MCF 10A (cell line): Measurements from ENCODE around the gene DEDD. TPM values are rescaled to one million over a fixed set of nuclear protein-coding genes. Genes with fewer than 3 reads are reported as not detected.

Experiments used
- BruUV-seq: library from RNA; stranded (reverse); fragments of 400-500 nt; replicated peaks from 2 replicates; lab custom pipeline; 2021; lab: Mats Ljungman, UMichigan
- CTCF ChIA-PET: fragments of 300-600 bp; sonication (Branson Sonifier 250); formaldehyde crosslinking; extraction: SDS; loops from one replicate; lab custom pipeline; 2021; ENCODE audit warnings: antibody characterized with exemption, inconsistent platforms; lab: Yijun Ruan, JAX
- POLR2A ChIA-PET: fragments of 300-600, 350-650 bp; sonication (Branson Sonifier 250); formaldehyde crosslinking; extraction: SDS; loops from one replicate; lab custom pipeline; 2020; ENCODE audit warnings: antibody characterized with exemption, inconsistent platforms; lab: Yijun Ruan, JAX
- DNase-seq: peaks from one replicate; pipeline ENCODE4 v3.0.0-alpha.2; 2018; ENCODE audit not compliant: unreplicated experiment
- H3K27ac Mint-ChIP-seq: one replicate; pipeline ENCODE4 v1.8.0; 2022; ENCODE audit warnings: mild to moderate bottlenecking, low read depth, mixed read lengths; ENCODE audit not compliant: unreplicated experiment
- H3K27me3 Mint-ChIP-seq: one replicate; pipeline ENCODE4 v1.8.0; 2022; ENCODE audit warnings: mixed read lengths; ENCODE audit not compliant: insufficient read depth, unreplicated experiment
- H3K36me3 Mint-ChIP-seq: one replicate; pipeline ENCODE4 v1.8.0; 2022; ENCODE audit warnings: mild to moderate bottlenecking, moderate library complexity, mixed read lengths; ENCODE audit not compliant: insufficient read depth, unreplicated experiment
- H3K4me1 Mint-ChIP-seq: one replicate; pipeline ENCODE4 v1.8.0; 2022; ENCODE audit warnings: mixed read lengths; ENCODE audit not compliant: insufficient read depth, unreplicated experiment
- H3K4me3 Mint-ChIP-seq: one replicate; pipeline ENCODE4 v1.8.0; 2022; ENCODE audit warnings: mild to moderate bottlenecking, moderate library complexity, mixed read lengths; ENCODE audit not compliant: unreplicated experiment
- H3K9me3 Mint-ChIP-seq: one replicate; pipeline ENCODE4 v1.8.0; 2022; ENCODE audit warnings: mixed read lengths; ENCODE audit not compliant: unreplicated experiment
- intact Hi-C: fragments of 100-400 bp; cut with micrococcal nuclease; formaldehyde crosslinking; loops from 2 replicates; pipeline ENCODE4 v1.14.1; 2022
- total RNA-seq: library from RNA; stranded (reverse); gene quantifications from 2 replicates; pipeline ENCODE4 v1.2.3, GENCODE V29; 2022
- TF ChIP-seq, protein P1 (sequence below): fragments of 200-600 bp; IDR thresholded peaks from one replicate; pipeline ENCODE4 v1.8.0; 2022; ENCODE audit warnings: antibody characterized with exemption, mild to moderate bottlenecking; ENCODE audit not compliant: unreplicated experiment

The DEDD gene
- total RNA-seq, 1 experiment from 2014 or later = 73.6 TPM

DNA sequence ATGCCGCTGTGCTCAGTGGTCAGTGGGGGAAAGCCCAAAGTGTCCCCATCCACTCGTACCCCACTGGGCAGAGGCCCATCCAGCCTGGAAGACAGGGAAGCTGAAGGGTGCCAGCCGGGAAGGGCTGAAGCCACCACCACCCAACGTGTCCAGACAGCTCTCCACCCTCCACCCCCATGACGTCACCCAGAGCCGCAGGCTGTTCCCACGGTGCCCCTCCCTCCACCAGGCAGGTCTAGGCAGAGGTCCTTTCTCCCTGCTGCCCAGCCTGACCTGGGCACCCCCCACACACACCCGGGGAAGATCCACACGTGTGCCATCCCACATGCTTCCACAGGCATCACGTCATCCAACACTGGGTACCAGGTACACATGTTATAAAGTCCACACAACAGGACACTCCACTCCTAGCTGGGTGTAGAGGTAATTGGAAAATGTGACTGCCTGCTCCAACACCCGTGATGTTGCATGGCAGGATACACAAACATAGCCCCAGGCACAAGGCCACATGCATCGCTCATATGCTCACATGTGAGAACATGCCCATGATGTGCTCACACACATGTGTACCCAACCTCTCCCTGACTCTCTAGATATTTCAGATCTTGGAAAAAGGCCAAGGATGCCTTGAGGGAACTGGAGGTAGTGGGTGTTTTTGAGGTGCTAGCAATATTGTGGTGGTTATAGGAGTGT, 57.6 kb downstream of the DEDD start:
- Mint-ChIP-seq H3K4me1 (peaks cover 48% of the 10 kb centered on the region), H3K36me3 (peaks cover 17% of the 10 kb centered on the region), H3K9me3 (no peaks in the 10 kb centered on the region), H3K27ac (peak overlapping the region; percentile 95), H3K27me3 (no peaks in the 10 kb centered on the region), H3K4me3 (peak overlapping the region; percentile 90)
- BruUV-seq = no TSS peak
- DNase-seq = peak; percentile 96
- ChIA-PET CTCF (interaction anchor here (0.6 to 14.2 kb wide), 18 partner anchors 9 to 348 kb away, joined by 3 to 331 read pairs (median 5); partner anchors contain the start of genes F11R, KLHDC9, NIT1 and PFDN2), POLR2A (interaction anchor here (0.5 to 7.3 kb wide), 30 partner anchors 9 to 425 kb away, joined by 3 to 122 read pairs (median 5); partner anchors contain the start of genes DEDD, F11R, NIT1 and PFDN2)
- TF ChIP-seq, protein P1, sequence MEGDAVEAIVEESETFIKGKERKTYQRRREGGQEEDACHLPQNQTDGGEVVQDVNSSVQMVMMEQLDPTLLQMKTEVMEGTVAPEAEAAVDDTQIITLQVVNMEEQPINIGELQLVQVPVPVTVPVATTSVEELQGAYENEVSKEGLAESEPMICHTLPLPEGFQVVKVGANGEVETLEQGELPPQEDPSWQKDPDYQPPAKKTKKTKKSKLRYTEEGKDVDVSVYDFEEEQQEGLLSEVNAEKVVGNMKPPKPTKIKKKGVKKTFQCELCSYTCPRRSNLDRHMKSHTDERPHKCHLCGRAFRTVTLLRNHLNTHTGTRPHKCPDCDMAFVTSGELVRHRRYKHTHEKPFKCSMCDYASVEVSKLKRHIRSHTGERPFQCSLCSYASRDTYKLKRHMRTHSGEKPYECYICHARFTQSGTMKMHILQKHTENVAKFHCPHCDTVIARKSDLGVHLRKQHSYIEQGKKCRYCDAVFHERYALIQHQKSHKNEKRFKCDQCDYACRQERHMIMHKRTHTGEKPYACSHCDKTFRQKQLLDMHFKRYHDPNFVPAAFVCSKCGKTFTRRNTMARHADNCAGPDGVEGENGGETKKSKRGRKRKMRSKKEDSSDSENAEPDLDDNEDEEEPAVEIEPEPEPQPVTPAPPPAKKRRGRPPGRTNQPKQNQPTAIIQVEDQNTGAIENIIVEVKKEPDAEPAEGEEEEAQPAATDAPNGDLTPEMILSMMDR = no peak
- intact Hi-C loops = loop anchor here (1.0 kb wide), 2 partner anchors 40 to 82 kb away; no protein-coding TSS in a partner anchor

DNA sequence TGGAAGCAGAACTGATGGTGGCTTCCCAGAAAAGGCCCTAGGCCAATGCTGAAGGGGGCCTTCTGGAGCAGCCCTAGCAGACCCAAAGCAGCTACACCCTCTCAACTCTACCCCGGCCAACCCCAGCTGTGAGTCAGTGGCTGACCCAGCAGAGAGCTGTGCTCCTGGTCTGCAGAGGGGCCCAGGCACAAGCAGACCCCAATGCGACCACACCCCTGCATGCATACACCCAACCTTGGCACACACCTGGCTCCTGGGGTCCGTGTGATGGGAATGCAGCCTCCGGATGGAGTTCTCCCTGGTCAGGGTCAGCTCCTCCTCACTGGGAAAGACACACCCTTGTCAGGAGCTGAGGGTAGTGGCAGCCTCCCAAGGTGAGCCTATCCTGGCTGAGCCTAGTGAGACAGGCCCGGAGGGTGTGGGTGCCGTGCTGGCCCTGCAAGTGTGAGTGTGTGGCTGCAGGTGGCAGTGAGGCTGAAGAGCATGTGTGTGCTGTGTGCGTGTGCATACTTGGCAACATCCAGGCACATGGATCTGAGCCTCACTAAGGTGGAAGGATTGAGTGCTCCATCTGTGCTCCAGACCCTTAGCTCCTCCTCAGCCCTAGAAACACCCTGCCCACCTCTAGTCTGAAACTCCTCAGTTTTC, 58.9 kb downstream of the DEDD start:
- Mint-ChIP-seq H3K4me3 (peak overlapping the region; percentile 90), H3K4me1 (peaks cover 50% of the 10 kb centered on the region), H3K36me3 (peaks cover 17% of the 10 kb centered on the region), H3K27me3 (no peaks in the 10 kb centered on the region), H3K27ac (peak overlapping the region; percentile 95), H3K9me3 (no peaks in the 10 kb centered on the region)
- TF ChIP-seq, protein P1 = peak; percentile 27
- peak; percentile 95 for DNase-seq
- BruUV-seq = no TSS peak
- POLR2A ChIA-PET = interaction anchor here (0.5 to 7.3 kb wide), 29 partner anchors 9 to 423 kb away, joined by 3 to 122 read pairs (median 6); partner anchors contain the start of genes DEDD, F11R, NIT1 and PFDN2
- CTCF ChIA-PET = interaction anchor here (0.5 to 14.2 kb wide), 33 partner anchors 9 to 944 kb away, joined by 3 to 331 read pairs (median 4); partner anchors contain the start of genes F11R, KLHDC9 and USF1
- intact Hi-C loops = loop anchor here (1.0 to 2.0 kb wide), 5 partner anchors 10 to 80 kb away; partner anchors contain the start of gene DEDD

DNA sequence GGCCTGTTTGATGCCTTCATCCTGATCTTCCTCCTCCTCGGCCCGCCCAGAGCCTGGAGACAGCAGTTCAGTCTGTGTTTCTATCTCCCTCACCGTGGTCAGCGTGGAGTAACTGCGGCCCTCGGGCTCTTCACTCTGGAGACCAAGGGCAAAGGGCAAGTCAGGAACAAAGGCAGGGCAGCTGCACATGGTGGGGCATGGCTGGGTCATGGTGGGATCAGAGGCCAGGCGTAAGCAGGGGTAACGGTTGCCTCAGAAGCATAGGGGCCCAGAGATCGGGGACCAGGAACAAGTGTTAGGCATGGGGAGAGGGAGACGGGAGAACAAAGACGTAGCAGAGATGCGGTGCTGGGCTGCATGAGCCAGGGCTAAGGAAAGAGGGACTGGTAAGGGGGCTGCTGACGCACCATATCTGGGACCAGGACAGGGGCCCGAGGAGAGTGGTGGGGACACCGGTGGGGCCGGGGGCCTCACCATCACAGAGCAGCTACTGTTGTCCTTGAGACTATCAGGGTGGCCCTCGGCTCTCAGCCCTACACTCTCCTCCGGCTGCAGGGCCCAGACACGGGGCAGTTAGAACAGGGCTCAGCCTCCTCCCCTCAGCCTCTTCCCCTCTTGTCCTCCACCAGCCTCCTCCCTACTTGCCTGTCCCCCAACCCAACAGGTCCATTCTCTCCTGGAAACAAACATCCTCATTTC, 59.6 kb downstream of the DEDD start:
- peak overlapping the region; percentile 95 for H3K27ac Mint-ChIP-seq
- CTCF ChIA-PET = interaction anchor here (0.6 to 14.2 kb wide), 32 partner anchors 7 to 769 kb away, joined by 3 to 331 read pairs (median 4); partner anchors contain the start of genes F11R, KLHDC9 and USF1
- intact Hi-C loops = loop anchor here (1.0 to 2.0 kb wide), 3 partner anchors 10 to 60 kb away; partner anchors contain the start of gene DEDD

More for the DNA sequence above, 59.6 kb downstream of the DEDD start:
- no TSS peak for BruUV-seq
- no peak for DNase-seq
- H3K36me3 Mint-ChIP-seq = peaks cover 17% of the 10 kb centered on the region
- H3K27me3 Mint-ChIP-seq = no peaks in the 10 kb centered on the region
- POLR2A ChIA-PET = interaction anchor here (0.7 to 7.3 kb wide), 19 partner anchors 8 to 121 kb away, joined by 3 to 122 read pairs (median 9); partner anchors contain the start of genes DEDD, F11R, NIT1 and PFDN2
- no peaks in the 10 kb centered on the region for H3K9me3 Mint-ChIP-seq
- H3K4me1 Mint-ChIP-seq = peaks cover 51% of the 10 kb centered on the region
- peak overlapping the region; percentile 90 for H3K4me3 Mint-ChIP-seq
- TF ChIP-seq, protein P1 = no peak
